ENCODE results near the gene DDRGK1. TPM values are rescaled to one million over a fixed set of nuclear protein-coding genes. Genes with fewer than 3 reads are reported as not detected.

Gene DDRGK1
- polyA plus RNA-seq, 3 donors = 39.9 to 42.7 (median 42.6) TPM

- Mint-ChIP-seq H3K27me3 (ENCODE audit: low read depth in 3 of 3) (peaks cover 0 to 3% (median 0%) of the 10 kb centered on the region in 3 donors), H3K4me3 (no peak overlapping the region), H3K4me1 (peaks cover 5% of the 10 kb centered on the region), H3K9me3 (no peaks in the 10 kb centered on the region), H3K36me3 (peaks cover 42 to 57% of the 10 kb centered on the region in 2 donors), H3K27ac (no peak overlapping the region)
- H3K9me3 ChIP-seq (replicated peaks in 1 of 2; ENCODE audit: control insufficient read depth in 1 of 2, insufficient read depth in 1 of 2, low read length in 2 of 2) = no peaks in the 10 kb centered on the region
- peaks cover 0 to 6% of the 10 kb centered on the region in 2 donors for H3K4me1 ChIP-seq (ENCODE audit: control insufficient read depth in 1 of 2, insufficient read depth in 2 of 2, low read length in 2 of 2)
- WGBS (ENCODE audit: insufficient coverage) = 94% methylated on average over 3 of the region's 8 CpGs
- no peaks in the 10 kb centered on the region for H3K79me2 ChIP-seq (ENCODE audit: insufficient read depth, low read length)
- TF ChIP-seq CTCF (IDR thresholded peaks at IDR 0.05) = no peak
- H3K9ac ChIP-seq (ENCODE audit: insufficient read depth, low read length, poor library complexity, severe bottlenecking) = no peak overlapping the region
- H3K36me3 ChIP-seq (replicated peaks in 1 of 2; ENCODE audit: control insufficient read depth in 1 of 2, insufficient read depth in 2 of 2, low read length in 2 of 2) = peaks cover 31 to 48% of the 10 kb centered on the region in 2 donors
- H2AFZ ChIP-seq (ENCODE audit: insufficient read depth, low read depth, low read length, poor library complexity, severe bottlenecking) = no peak overlapping the region
- no peak overlapping the region for H3K27ac ChIP-seq (ENCODE audit: low read depth in 1 of 2, low read length in 2 of 2)
- H3K4me2 ChIP-seq (replicated peaks; ENCODE audit: extremely low read depth, low read length, poor library complexity, severe bottlenecking) = no peak overlapping the region
- intact Hi-C loops (cut with micrococcal nuclease) = no loop called here
- no peak overlapping the region for H3K4me3 ChIP-seq (replicated peaks in 1 of 3; ENCODE audit: low read depth in 2 of 3, low read length in 3 of 3)
- no peak for DNase-seq
- H3K27me3 ChIP-seq (ENCODE audit: control insufficient read depth in 2 of 2, insufficient read depth in 2 of 2, low read length in 2 of 2) = no peaks in the 10 kb centered on the region
- no peaks in the 10 kb centered on the region for H4K20me1 ChIP-seq (ENCODE audit: insufficient read depth, low read length)
These were observed 20.4 kb upstream of the DDRGK1 start for GRCh38 chr20:3224681-3225421.

DNA sequence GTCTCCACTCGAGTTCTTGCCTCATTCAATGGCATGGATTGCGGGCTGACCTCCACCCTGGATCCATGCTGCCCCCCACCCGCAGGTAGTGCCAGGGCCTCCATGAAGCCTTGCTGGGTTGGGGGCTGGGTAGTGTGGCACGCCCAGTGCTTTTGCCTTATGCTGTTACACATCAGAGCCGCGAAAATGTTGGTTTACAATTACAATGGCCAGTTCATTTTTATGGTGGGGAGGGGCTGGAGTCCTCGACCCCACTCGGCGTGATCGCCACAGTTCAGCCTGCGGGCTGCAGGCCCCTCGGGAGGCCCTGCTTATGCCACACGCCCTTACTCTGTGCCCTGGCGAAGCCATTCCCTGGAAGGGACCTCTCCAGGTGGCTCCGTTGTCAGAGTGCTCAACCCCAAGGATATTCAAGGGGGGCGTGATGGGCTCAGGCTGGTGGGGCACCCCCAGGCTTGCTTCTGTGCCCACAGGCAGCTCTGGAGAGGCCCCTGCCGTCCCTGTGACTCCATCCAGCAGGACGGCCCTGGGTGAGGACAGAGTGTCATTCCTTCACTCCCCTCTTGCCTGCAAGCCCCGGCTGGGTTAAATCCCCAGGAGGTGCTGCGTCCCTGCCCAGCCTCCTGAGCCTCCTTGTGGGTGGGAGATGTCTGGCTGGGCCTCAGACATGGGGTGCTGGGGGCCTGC is 19.7 kb upstream of the DDRGK1 start:
- H3K27ac Mint-ChIP-seq = no peak overlapping the region
- Histone ChIP-seq H3K36me3 (replicated peaks in 1 of 2; ENCODE audit: control insufficient read depth in 1 of 2, insufficient read depth in 2 of 2, low read length in 2 of 2) (peaks cover 31 to 55% of the 10 kb centered on the region in 2 donors), H2AFZ (ENCODE audit: insufficient read depth, low read depth, low read length, poor library complexity, severe bottlenecking) (no peak overlapping the region), H3K9ac (ENCODE audit: insufficient read depth, low read length, poor library complexity, severe bottlenecking) (no peak overlapping the region), H3K79me2 (ENCODE audit: insufficient read depth, low read length) (no peaks in the 10 kb centered on the region), H3K4me3 (replicated peaks in 1 of 3; ENCODE audit: low read depth in 2 of 3, low read length in 3 of 3) (no peak overlapping the region), H4K20me1 (ENCODE audit: insufficient read depth, low read length) (no peaks in the 10 kb centered on the region), H3K9me3 (replicated peaks in 1 of 2; ENCODE audit: control insufficient read depth in 1 of 2, insufficient read depth in 1 of 2, low read length in 2 of 2) (no peaks in the 10 kb centered on the region), H3K4me2 (replicated peaks; ENCODE audit: extremely low read depth, low read length, poor library complexity, severe bottlenecking) (no peak overlapping the region), H3K27me3 (ENCODE audit: control insufficient read depth in 2 of 2, insufficient read depth in 2 of 2, low read length in 2 of 2) (no peaks in the 10 kb centered on the region), H3K27ac (ENCODE audit: low read depth in 1 of 2, low read length in 2 of 2) (no peak overlapping the region), H3K4me1 (ENCODE audit: control insufficient read depth in 1 of 2, insufficient read depth in 2 of 2, low read length in 2 of 2) (peaks cover 0 to 6% of the 10 kb centered on the region in 2 donors)
- TF ChIP-seq CTCF (IDR thresholded peaks at IDR 0.05) = no peak
- WGBS (ENCODE audit: insufficient coverage) = 93% methylated on average over 18 of the region's 20 CpGs
- H3K4me3 Mint-ChIP-seq = no peak overlapping the region
- H3K27me3 Mint-ChIP-seq (ENCODE audit: low read depth in 3 of 3) = peaks cover 0 to 3% (median 0%) of the 10 kb centered on the region in 3 donors
- intact Hi-C loops (cut with micrococcal nuclease) = no loop called here
- H3K9me3 Mint-ChIP-seq = no peaks in the 10 kb centered on the region
- no peak for DNase-seq
- H3K4me1 Mint-ChIP-seq = peaks cover 5% of the 10 kb centered on the region
- peaks cover 45 to 65% of the 10 kb centered on the region in 2 donors for H3K36me3 Mint-ChIP-seq
